ENCODE results near the gene OBP2B. TPM values are rescaled to one million over a fixed set of nuclear protein-coding genes. Genes with fewer than 3 reads are reported as not detected.
"Not testable (repeated sequence)": the region's sequence is repeated elsewhere in the genome, so short reads cannot be mapped to it uniquely, and the experiment has no call there.

OBP2B gene
- total RNA-seq, 1 donor from 2014 or later: not detected

GRCh38 chr9:133170716-133171115, 38.3 kb downstream of the OBP2B start:
- Histone ChIP-seq H3K27me3 (ENCODE audit: low read depth) (peaks cover 20% of the 10 kb centered on the region), H3K9me3 (replicated peaks) (no peaks in the 10 kb centered on the region), H3K4me1 (no peaks in the 10 kb centered on the region), H3K4me3 (no peak overlapping the region), H3K36me3 (no peaks in the 10 kb centered on the region), H3K27ac (replicated peaks) (no peak overlapping the region)
- intact Hi-C loops (cut with micrococcal nuclease): no loop called here
- no peak for TF ChIP-seq CTCF (IDR thresholded peaks at IDR 0.05; ENCODE audit: borderline replicate concordance)
- DNase-seq: no peak

GRCh38 chr9:133169687-133170086, 39.4 kb downstream of the OBP2B start:
- intact Hi-C loops (cut with micrococcal nuclease): not testable (repeated sequence)

GRCh38 chr9:133169102-133169501, 39.9 kb downstream of the OBP2B start:
- DNase-seq: no peak
- no peaks in the 10 kb centered on the region for H3K36me3 ChIP-seq

More at GRCh38 chr9:133169687-133170086, 39.4 kb downstream of the OBP2B start:
- peaks cover 20% of the 10 kb centered on the region for H3K27me3 ChIP-seq (ENCODE audit: low read depth)
- H3K9me3 ChIP-seq (replicated peaks); H3K4me3 ChIP-seq; DNase-seq; H3K4me1 ChIP-seq; H3K36me3 ChIP-seq; H3K27ac ChIP-seq (replicated peaks): not testable (repeated sequence)

GRCh38 chr9:133168432-133168831, 40.6 kb downstream of the OBP2B start:
- intact Hi-C loops (cut with micrococcal nuclease): no loop called here
- H3K27me3 ChIP-seq (ENCODE audit: low read depth): peaks cover 20% of the 10 kb centered on the region

More at GRCh38 chr9:133169102-133169501, 39.9 kb downstream of the OBP2B start:
- Histone ChIP-seq H3K9me3 (replicated peaks) (no peaks in the 10 kb centered on the region), H3K4me1 (peaks cover 9% of the 10 kb centered on the region), H3K27ac (replicated peaks) (no peak overlapping the region), H3K27me3 (ENCODE audit: low read depth) (peaks cover 20% of the 10 kb centered on the region), H3K4me3 (no peak overlapping the region)
- intact Hi-C loops (cut with micrococcal nuclease): no loop called here
- TF ChIP-seq CTCF (IDR thresholded peaks at IDR 0.05; ENCODE audit: borderline replicate concordance): no peak

GRCh38 chr9:133167769-133168168, 41.3 kb downstream of the OBP2B start:
- DNase-seq: no peak
- Histone ChIP-seq H3K36me3 (no peaks in the 10 kb centered on the region), H3K9me3 (replicated peaks) (no peaks in the 10 kb centered on the region), H3K27me3 (ENCODE audit: low read depth) (peaks cover 15% of the 10 kb centered on the region), H3K4me1 (peaks cover 23% of the 10 kb centered on the region), H3K27ac (replicated peaks) (no peak overlapping the region), H3K4me3 (no peak overlapping the region)
- intact Hi-C loops (cut with micrococcal nuclease): no loop called here
- TF ChIP-seq CTCF (IDR thresholded peaks at IDR 0.05; ENCODE audit: borderline replicate concordance): no peak

More at GRCh38 chr9:133168432-133168831, 40.6 kb downstream of the OBP2B start:
- Histone ChIP-seq H3K4me1 (peaks cover 16% of the 10 kb centered on the region), H3K9me3 (replicated peaks) (no peaks in the 10 kb centered on the region), H3K36me3 (no peaks in the 10 kb centered on the region), H3K27ac (replicated peaks) (no peak overlapping the region), H3K4me3 (no peak overlapping the region)
- TF ChIP-seq CTCF (IDR thresholded peaks at IDR 0.05; ENCODE audit: borderline replicate concordance): no peak
- no peak for DNase-seq

- Histone ChIP-seq H3K4me3 (no peak overlapping the region), H3K4me1 (peaks cover 28% of the 10 kb centered on the region), H3K9me3 (replicated peaks) (no peaks in the 10 kb centered on the region), H3K36me3 (no peaks in the 10 kb centered on the region), H3K27me3 (ENCODE audit: low read depth) (peaks cover 11% of the 10 kb centered on the region), H3K27ac (replicated peaks) (no peak overlapping the region)
- no peak for TF ChIP-seq CTCF (IDR thresholded peaks at IDR 0.05; ENCODE audit: borderline replicate concordance)
- intact Hi-C loops (cut with micrococcal nuclease): no loop called here
- no peak for DNase-seq
Measured at GRCh38 chr9:133167096-133167730, 41.8 kb downstream of the OBP2B start.
